ENCODE measurements around the gene SPX.

Gene SPX

GRCh38 chr12:21558100-21558679 lies 32.1 kb downstream of the SPX start:
- no peak overlapping the region for H3K4me2 ChIP-seq (ENCODE audit: low read length)
- no peak overlapping the region for H3K23ac ChIP-seq (ENCODE audit: low read length)
- H2BK5ac ChIP-seq (ENCODE audit: low read depth, low read length, poor library complexity), result no peak overlapping the region
- no peaks in the 10 kb centered on the region for H3K36me3 ChIP-seq (ENCODE audit: control insufficient read depth in 1 of 2, insufficient read depth in 2 of 2, low read length in 2 of 2)
- no peak overlapping the region for H3K18ac ChIP-seq (ENCODE audit: low read length)
- H3K4ac ChIP-seq (ENCODE audit: low read depth, low read length), result no peak overlapping the region
- no CpG with 5 or more reads among the region's 9 CpGs for WGBS (ENCODE audit: extremely low coverage, insufficient coverage, insufficient read length)
- H3K9ac ChIP-seq (ENCODE audit: low read length), result no peak overlapping the region
- no peak overlapping the region for H2AK5ac ChIP-seq (ENCODE audit: low read length)
- H3K9me3 ChIP-seq (ENCODE audit: insufficient read depth, low read depth, low read length), result peaks cover 2% of the 10 kb centered on the region
- H3K79me1 ChIP-seq (ENCODE audit: low read length), result no peaks in the 10 kb centered on the region
- H4K91ac ChIP-seq (ENCODE audit: low read depth, low read length), result no peak overlapping the region
- H2BK120ac ChIP-seq (ENCODE audit: insufficient read depth, low read length, poor library complexity), result no peak overlapping the region
- no peak overlapping the region for H4K8ac ChIP-seq (ENCODE audit: low read depth, low read length)
- H2AFZ ChIP-seq (ENCODE audit: insufficient read depth, low read length, poor library complexity), result no peak overlapping the region
- H3K79me2 ChIP-seq (ENCODE audit: control insufficient read depth, insufficient read depth, low read length, poor library complexity), result no peaks in the 10 kb centered on the region
- H4K12ac ChIP-seq (ENCODE audit: low read depth, low read length), result no peak overlapping the region
- DNase-seq, result peak in 1 of 2 donors; percentile 68
- H3K4me3 ChIP-seq (ENCODE audit: low read depth, low read length), result no peak overlapping the region
- H3K14ac ChIP-seq (ENCODE audit: low read length), result no peak overlapping the region
- H3K27me3 ChIP-seq (ENCODE audit: insufficient read depth, low read length), result no peaks in the 10 kb centered on the region
- no peak overlapping the region for H3K27ac ChIP-seq (ENCODE audit: low read depth, low read length)
- H2BK12ac ChIP-seq (ENCODE audit: low read length), result no peak overlapping the region
- no peaks in the 10 kb centered on the region for H3K4me1 ChIP-seq (ENCODE audit: control insufficient read depth in 1 of 2, insufficient read depth in 2 of 2, low read length in 2 of 2)

- Histone ChIP-seq H3K27ac (ENCODE audit: low read depth, low read length) (no peak overlapping the region), H3K14ac (ENCODE audit: low read length) (no peak overlapping the region), H2BK5ac (ENCODE audit: low read depth, low read length, poor library complexity) (no peak overlapping the region), H3K9me3 (ENCODE audit: insufficient read depth, low read depth, low read length) (no peaks in the 10 kb centered on the region), H4K91ac (ENCODE audit: low read depth, low read length) (no peak overlapping the region), H3K4me2 (ENCODE audit: low read length) (no peak overlapping the region), H4K12ac (ENCODE audit: low read depth, low read length) (no peak overlapping the region), H2BK120ac (ENCODE audit: insufficient read depth, low read length, poor library complexity) (no peak overlapping the region), H3K18ac (ENCODE audit: low read length) (no peak overlapping the region), H3K9ac (ENCODE audit: low read length) (no peak overlapping the region), H3K36me3 (ENCODE audit: control insufficient read depth in 1 of 2, insufficient read depth in 2 of 2, low read length in 2 of 2) (no peaks in the 10 kb centered on the region), H2BK12ac (ENCODE audit: low read length) (no peak overlapping the region), H3K4ac (ENCODE audit: low read depth, low read length) (no peak overlapping the region), H3K4me3 (ENCODE audit: low read depth, low read length) (no peak overlapping the region), H2AK5ac (ENCODE audit: low read length) (no peak overlapping the region), H3K23ac (ENCODE audit: low read length) (no peak overlapping the region), H3K79me2 (ENCODE audit: control insufficient read depth, insufficient read depth, low read length, poor library complexity) (no peaks in the 10 kb centered on the region), H3K79me1 (ENCODE audit: low read length) (no peaks in the 10 kb centered on the region), H2AFZ (ENCODE audit: insufficient read depth, low read length, poor library complexity) (no peak overlapping the region), H3K4me1 (ENCODE audit: control insufficient read depth in 1 of 2, insufficient read depth in 2 of 2, low read length in 2 of 2) (no peaks in the 10 kb centered on the region), H4K8ac (ENCODE audit: low read depth, low read length) (no peak overlapping the region), H3K27me3 (ENCODE audit: insufficient read depth, low read length) (no peaks in the 10 kb centered on the region)
- no CpG with 5 or more reads among the region's 7 CpGs for WGBS (ENCODE audit: extremely low coverage, insufficient coverage, insufficient read length)
- DNase-seq, result peak; percentile 47 to 80
Measured at GRCh38 chr12:21559855-21560569, 33.9 kb downstream of the SPX start.

GRCh38 chr12:21561158-21561557 lies 35.1 kb downstream of the SPX start:
- Histone ChIP-seq H3K4me3 (ENCODE audit: low read depth, low read length) (no peak overlapping the region), H3K4ac (ENCODE audit: low read depth, low read length) (no peak overlapping the region), H2BK120ac (ENCODE audit: insufficient read depth, low read length, poor library complexity) (no peak overlapping the region), H3K36me3 (ENCODE audit: control insufficient read depth in 1 of 2, insufficient read depth in 2 of 2, low read length in 2 of 2) (no peaks in the 10 kb centered on the region), H4K91ac (ENCODE audit: low read depth, low read length) (no peak overlapping the region), H3K79me1 (ENCODE audit: low read length) (no peaks in the 10 kb centered on the region), H4K12ac (ENCODE audit: low read depth, low read length) (no peak overlapping the region), H3K23ac (ENCODE audit: low read length) (no peak overlapping the region), H3K18ac (ENCODE audit: low read length) (no peak overlapping the region), H2BK12ac (ENCODE audit: low read length) (no peak overlapping the region), H3K4me2 (ENCODE audit: low read length) (no peak overlapping the region), H3K27ac (ENCODE audit: low read depth, low read length) (no peak overlapping the region), H3K9me3 (ENCODE audit: insufficient read depth, low read depth, low read length) (no peaks in the 10 kb centered on the region), H3K27me3 (ENCODE audit: insufficient read depth, low read length) (no peaks in the 10 kb centered on the region), H2BK5ac (ENCODE audit: low read depth, low read length, poor library complexity) (no peak overlapping the region), H3K4me1 (ENCODE audit: control insufficient read depth in 1 of 2, insufficient read depth in 2 of 2, low read length in 2 of 2) (no peaks in the 10 kb centered on the region), H3K14ac (ENCODE audit: low read length) (no peak overlapping the region), H3K9ac (ENCODE audit: low read length) (no peak overlapping the region), H2AK5ac (ENCODE audit: low read length) (no peak overlapping the region), H2AFZ (ENCODE audit: insufficient read depth, low read length, poor library complexity) (no peak overlapping the region), H4K8ac (ENCODE audit: low read depth, low read length) (no peak overlapping the region), H3K79me2 (ENCODE audit: control insufficient read depth, insufficient read depth, low read length, poor library complexity) (no peaks in the 10 kb centered on the region)
- no peak for DNase-seq
- WGBS (ENCODE audit: extremely low coverage, insufficient coverage, insufficient read length), result no CpG with 5 or more reads among the region's 2 CpGs

- no peak for DNase-seq
- Histone ChIP-seq H2BK120ac (ENCODE audit: insufficient read depth, low read length, poor library complexity) (no peak overlapping the region), H3K9ac (ENCODE audit: low read length) (no peak overlapping the region), H3K18ac (ENCODE audit: low read length) (no peak overlapping the region), H3K9me3 (ENCODE audit: insufficient read depth, low read depth, low read length) (no peaks in the 10 kb centered on the region), H3K79me1 (ENCODE audit: low read length) (no peaks in the 10 kb centered on the region), H4K91ac (ENCODE audit: low read depth, low read length) (no peak overlapping the region), H3K4me2 (ENCODE audit: low read length) (no peak overlapping the region), H3K79me2 (ENCODE audit: control insufficient read depth, insufficient read depth, low read length, poor library complexity) (no peaks in the 10 kb centered on the region), H4K12ac (ENCODE audit: low read depth, low read length) (no peak overlapping the region), H3K4me3 (ENCODE audit: low read depth, low read length) (no peak overlapping the region), H2AFZ (ENCODE audit: insufficient read depth, low read length, poor library complexity) (no peak overlapping the region), H3K27me3 (ENCODE audit: insufficient read depth, low read length) (no peaks in the 10 kb centered on the region), H2AK5ac (ENCODE audit: low read length) (no peak overlapping the region), H3K4ac (ENCODE audit: low read depth, low read length) (no peak overlapping the region), H3K23ac (ENCODE audit: low read length) (no peak overlapping the region), H4K8ac (ENCODE audit: low read depth, low read length) (no peak overlapping the region), H2BK5ac (ENCODE audit: low read depth, low read length, poor library complexity) (no peak overlapping the region), H3K4me1 (ENCODE audit: control insufficient read depth in 1 of 2, insufficient read depth in 2 of 2, low read length in 2 of 2) (no peaks in the 10 kb centered on the region), H3K27ac (ENCODE audit: low read depth, low read length) (no peak overlapping the region), H3K14ac (ENCODE audit: low read length) (no peak overlapping the region), H2BK12ac (ENCODE audit: low read length) (no peak overlapping the region), H3K36me3 (ENCODE audit: control insufficient read depth in 1 of 2, insufficient read depth in 2 of 2, low read length in 2 of 2) (no peaks in the 10 kb centered on the region)
- no CpG with 5 or more reads among the region's 2 CpGs for WGBS (ENCODE audit: extremely low coverage, insufficient coverage, insufficient read length)
Measured at GRCh38 chr12:21562859-21563258, 36.8 kb downstream of the SPX start.

Measured in trophoblast cell (in vitro differentiated cells and primary cell).